SU-DHL-6 (cell line): Measurements from ENCODE around the gene FRA10AC1.

Experiments used
- H2AFZ ChIP-seq: fragments of 200-600 bp; sonication (generic); 2 replicates; pipeline ENCODE4 v1.6.1; 2014; ENCODE audit warnings: low read depth, mild to moderate bottlenecking, moderate library complexity, mixed read lengths, antibody characterized with exemption, low read length; ENCODE audit not compliant: severe bottlenecking
- H3F3A ChIP-seq: fragments of 200-600 bp; shearing (Covaris generic); 2 replicates; pipeline ENCODE4 v1.6.0; 2016; ENCODE audit warnings: antibody characterized with exemption, mild to moderate bottlenecking; ENCODE audit not compliant: insufficient read depth
- H3K27ac ChIP-seq: fragments of 200-600 bp; sonication (generic); 2 replicates; pipeline ENCODE4 v1.5.1; 2016; ENCODE audit warnings: low read depth, mild to moderate bottlenecking, low read length, moderate library complexity, mixed read lengths
- H3K27me3 ChIP-seq: fragments of 200-600 bp; sonication (generic), shearing (Covaris generic); 2 replicates; pipeline ENCODE4 v1.6.0; 2014; ENCODE audit warnings: mild to moderate bottlenecking, low read length
- H3K36me3 ChIP-seq: fragments of 200-600 bp; sonication (generic); 2 replicates; pipeline ENCODE4 v1.6.1; 2014; ENCODE audit warnings: mild to moderate bottlenecking, low read length, mixed read lengths
- H3K4me2 ChIP-seq: fragments of 300-600, 200-600 bp; shearing (Covaris generic), sonication (generic); 2 replicates; pipeline ENCODE4 v1.6.0; 2014; ENCODE audit warnings: low read length, low read depth, mild to moderate bottlenecking; ENCODE audit not compliant: poor library complexity, severe bottlenecking
- H3K4me3 ChIP-seq: fragments of 200-600 bp; sonication (generic); 2 replicates; pipeline ENCODE4 v1.5.1; 2014; ENCODE audit warnings: antibody characterized with exemption, low read length, mild to moderate bottlenecking, mixed read lengths; ENCODE audit not compliant: insufficient read depth, poor library complexity, severe bottlenecking
- H3K79me2 ChIP-seq: fragments of 200-600 bp; sonication (generic); 2 replicates; pipeline ENCODE4 v1.6.1; 2014; ENCODE audit warnings: mild to moderate bottlenecking, low read length, moderate library complexity; ENCODE audit not compliant: insufficient read depth
- H3K9ac ChIP-seq: fragments of 200-600 bp; sonication (generic); 2 replicates; pipeline ENCODE4 v1.7.0; 2014; ENCODE audit warnings: mild to moderate bottlenecking, low read length
- H3K9me2 ChIP-seq: fragments of 200-600 bp; sonication (generic); replicated peaks from 2 replicates; pipeline ENCODE4 v1.6.1; 2014; ENCODE audit warnings: low read length; ENCODE audit not compliant: insufficient read depth
- H3K9me3 ChIP-seq: fragments of 200-600 bp; sonication (generic); 2 replicates; pipeline ENCODE4 v1.6.1; 2014; ENCODE audit warnings: low read length, mixed read lengths; ENCODE audit not compliant: insufficient read depth
- H4K20me1 ChIP-seq: fragments of 200-600 bp; sonication (generic); 2 replicates; pipeline ENCODE4 v1.6.1; 2014; ENCODE audit warnings: low read depth, mild to moderate bottlenecking, antibody characterized with exemption, low read length, moderate library complexity, mixed read lengths
- CTCF ChIP-seq: fragments of 200-600 bp; sonication (generic); IDR thresholded peaks from one replicate; pipeline ENCODE4 v1.5.1; 2017; ENCODE audit warnings: antibody characterized with exemption, mild to moderate bottlenecking, low read length, moderate library complexity; ENCODE audit not compliant: insufficient read depth, poor library complexity, severe bottlenecking
- EZH2phosphoT487 ChIP-seq: fragments of 200-600 bp; sonication (generic), shearing (Covaris generic); conservative IDR thresholded peaks from 2 replicates; pipeline ENCODE4 v1.6.1; 2018; ENCODE audit warnings: mild to moderate bottlenecking, antibody characterized with exemption, low read length, moderate library complexity, mixed read lengths

Gene FRA10AC1

GRCh38 chr10:93678386-93678785, 24.0 kb downstream of the FRA10AC1 start:
- no peaks in the 10 kb centered on the region for H3K9me2 ChIP-seq
- H3K4me2 ChIP-seq, result no peak overlapping the region
- H3K27me3 ChIP-seq, result no peaks in the 10 kb centered on the region
- no peak overlapping the region for H3K9ac ChIP-seq
- H3K79me2 ChIP-seq, result no peaks in the 10 kb centered on the region
- H2AFZ ChIP-seq, result no peak overlapping the region
- no peaks in the 10 kb centered on the region; the same call in 1 of the 2 replicates for H4K20me1 ChIP-seq
- TF ChIP-seq CTCF, result no peak
- TF ChIP-seq EZH2phosphoT487, result no peak
- peaks cover 28% of the 10 kb centered on the region; the same call in 1 of the 2 replicates for H3K36me3 ChIP-seq
- H3K9me3 ChIP-seq, result no peaks in the 10 kb centered on the region
- no peak overlapping the region for H3K4me3 ChIP-seq
- no peak overlapping the region for H3K27ac ChIP-seq
- no peaks in the 10 kb centered on the region for H3F3A ChIP-seq

GRCh38 chr10:93673791-93674190, 28.6 kb downstream of the FRA10AC1 start:
- no peak overlapping the region for H3K4me3 ChIP-seq
- TF ChIP-seq CTCF, result no peak
- no peak for TF ChIP-seq EZH2phosphoT487
- H3K9me3 ChIP-seq, result no peaks in the 10 kb centered on the region
- no peak overlapping the region for H3K27ac ChIP-seq
- H3K27me3 ChIP-seq, result no peaks in the 10 kb centered on the region
- no peaks in the 10 kb centered on the region for H4K20me1 ChIP-seq
- no peaks in the 10 kb centered on the region for H3F3A ChIP-seq
- no peaks in the 10 kb centered on the region for H3K79me2 ChIP-seq
- no peak overlapping the region for H3K9ac ChIP-seq
- no peak overlapping the region for H3K4me2 ChIP-seq
- H2AFZ ChIP-seq, result no peak overlapping the region
- H3K9me2 ChIP-seq, result no peaks in the 10 kb centered on the region
- H3K36me3 ChIP-seq, result peaks cover 47% of the 10 kb centered on the region; the same call in 1 of the 2 replicates

- Histone ChIP-seq H2AFZ (no peak overlapping the region), H3K27me3 (no peaks in the 10 kb centered on the region), H3K9me3 (no peaks in the 10 kb centered on the region), H3K36me3 (peaks cover 52% of the 10 kb centered on the region; the same call in 1 of the 2 replicates), H3F3A (no peaks in the 10 kb centered on the region), H3K4me2 (no peak overlapping the region), H4K20me1 (no peaks in the 10 kb centered on the region), H3K27ac (no peak overlapping the region), H3K9ac (no peak overlapping the region), H3K79me2 (no peaks in the 10 kb centered on the region), H3K4me3 (no peak overlapping the region), H3K9me2 (no peaks in the 10 kb centered on the region)
- TF ChIP-seq CTCF (no peak), EZH2phosphoT487 (no peak)
These were observed 29.5 kb downstream of the FRA10AC1 start for GRCh38 chr10:93672890-93673289.
